ENCODE measurements around the gene GM2A. TPM values are rescaled to one million over a fixed set of nuclear protein-coding genes. Genes with fewer than 3 reads are reported as not detected.
A peak's percentile ranks its signal among the peaks of the same experiment; 100 is the strongest.

Gene GM2A
- total RNA-seq, 3 donors from 2014 or later = 22.0 to 32.1 (median 30.9) TPM

GRCh38 chr5:151313357-151313756 lies 60.4 kb downstream of the GM2A start:
- ATAC-seq (no peak), DNase-seq (no peak)
- H3K36me3 ChIP-seq (ENCODE audit: low read depth) = no peaks in the 10 kb centered on the region
- H3K4me1 ChIP-seq (ENCODE audit: low read depth) = no peaks in the 10 kb centered on the region
- intact Hi-C loops (cut with DNase I, micrococcal nuclease) = no loop called here
- H3K9me3 ChIP-seq = no peaks in the 10 kb centered on the region
- TF ChIP-seq CTCF (IDR thresholded peaks at IDR 0.05) = no peak
- H3K4me3 ChIP-seq = no peak overlapping the region

- Histone ChIP-seq H3K4me1 (ENCODE audit: low read depth) (no peaks in the 10 kb centered on the region), H3K9me3 (no peaks in the 10 kb centered on the region), H3K4me3 (no peak overlapping the region), H3K36me3 (ENCODE audit: low read depth) (no peaks in the 10 kb centered on the region)
- intact Hi-C loops (cut with DNase I, micrococcal nuclease) = no loop called here
- TF ChIP-seq CTCF (IDR thresholded peaks at IDR 0.05) = peak; percentile 70
- DNase-seq = peak in 2 of 3 donors; percentile 84 to 91
- ATAC-seq = peak; percentile 87
Measured at GRCh38 chr5:151315998-151316597, 63.1 kb downstream of the GM2A start.

GRCh38 chr5:151317871-151318270 lies 64.9 kb downstream of the GM2A start:
- no peak for DNase-seq
- TF ChIP-seq CTCF (IDR thresholded peaks at IDR 0.05) = no peak
- H3K9me3 ChIP-seq = no peaks in the 10 kb centered on the region
- no peak for ATAC-seq
- no peak overlapping the region for H3K4me3 ChIP-seq
- H3K4me1 ChIP-seq (ENCODE audit: low read depth) = no peaks in the 10 kb centered on the region
- intact Hi-C loops (cut with DNase I, micrococcal nuclease) = no loop called here
- no peaks in the 10 kb centered on the region for H3K36me3 ChIP-seq (ENCODE audit: low read depth)

- H3K9me3 ChIP-seq = no peaks in the 10 kb centered on the region
- ATAC-seq = peak; percentile 27
Measured at GRCh38 chr5:151318850-151319732, 66.1 kb downstream of the GM2A start.

More at GRCh38 chr5:151318850-151319732, 66.1 kb downstream of the GM2A start:
- no peak for TF ChIP-seq CTCF (IDR thresholded peaks at IDR 0.05)
- no peak overlapping the region for H3K4me3 ChIP-seq
- intact Hi-C loops (cut with DNase I, micrococcal nuclease) = no loop called here
- H3K4me1 ChIP-seq (ENCODE audit: low read depth) = no peaks in the 10 kb centered on the region
- DNase-seq = peak in 1 of 3 donors; percentile 3
- no peaks in the 10 kb centered on the region for H3K36me3 ChIP-seq (ENCODE audit: low read depth)

Other genes starting within 250 kb of the GM2A start
- gene GPX3, start 232.6 kb upstream of the GM2A start, total RNA-seq = 100 to 1,000 TPM in 2 of 3 donors, 10 to 100 TPM in 1; 44.6 to 460 (median 147) TPM
- 100 to 1,000 TPM; 140 to 218 (median 156) TPM for gene TNIP1, start 172.2 kb upstream of the GM2A start, total RNA-seq
- 100 to 1,000 TPM in 1 of 3 donors, 10 to 100 TPM in 2; 21.4 to 180 (median 68.0) TPM for gene ANXA6, start 95.4 kb upstream of the GM2A start, total RNA-seq
- 100 to 1,000 TPM in 1 of 3 donors, 10 to 100 TPM in 1, 1 to 10 TPM in 1; 8.8 to 190 (median 23.4) TPM for gene CCDC69, start 29.1 kb upstream of the GM2A start, total RNA-seq
- gene SLC36A3, start 50.6 kb downstream of the GM2A start, total RNA-seq = not detected
- not detected for gene SLC36A2, start 94.4 kb downstream of the GM2A start, total RNA-seq
- gene SLC36A1, start 194.4 kb downstream of the GM2A start, total RNA-seq = 100 to 1,000 TPM in 1 of 3 donors, 10 to 100 TPM in 2; 38.1 to 105 (median 55.2) TPM